ENCODE data around the gene MBL2.

- TF ChIP-seq, protein P1, sequence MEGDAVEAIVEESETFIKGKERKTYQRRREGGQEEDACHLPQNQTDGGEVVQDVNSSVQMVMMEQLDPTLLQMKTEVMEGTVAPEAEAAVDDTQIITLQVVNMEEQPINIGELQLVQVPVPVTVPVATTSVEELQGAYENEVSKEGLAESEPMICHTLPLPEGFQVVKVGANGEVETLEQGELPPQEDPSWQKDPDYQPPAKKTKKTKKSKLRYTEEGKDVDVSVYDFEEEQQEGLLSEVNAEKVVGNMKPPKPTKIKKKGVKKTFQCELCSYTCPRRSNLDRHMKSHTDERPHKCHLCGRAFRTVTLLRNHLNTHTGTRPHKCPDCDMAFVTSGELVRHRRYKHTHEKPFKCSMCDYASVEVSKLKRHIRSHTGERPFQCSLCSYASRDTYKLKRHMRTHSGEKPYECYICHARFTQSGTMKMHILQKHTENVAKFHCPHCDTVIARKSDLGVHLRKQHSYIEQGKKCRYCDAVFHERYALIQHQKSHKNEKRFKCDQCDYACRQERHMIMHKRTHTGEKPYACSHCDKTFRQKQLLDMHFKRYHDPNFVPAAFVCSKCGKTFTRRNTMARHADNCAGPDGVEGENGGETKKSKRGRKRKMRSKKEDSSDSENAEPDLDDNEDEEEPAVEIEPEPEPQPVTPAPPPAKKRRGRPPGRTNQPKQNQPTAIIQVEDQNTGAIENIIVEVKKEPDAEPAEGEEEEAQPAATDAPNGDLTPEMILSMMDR (IDR thresholded peaks at IDR 0.05) = peak in 1 of 3 donors; percentile 23
- no peak for TF ChIP-seq POLR2A (IDR thresholded peaks at IDR 0.05)
Observed at GRCh38 chr10:52740913-52741675, 31.5 kb downstream of the MBL2 start.
